DOHH2 (cell line): Measurements from ENCODE around the gene TM9SF2.

Experiments
- CTCF ChIP-seq: fragments of 200-600 bp; sonication (generic); IDR thresholded peaks from one replicate; pipeline ENCODE4 v1.5.1; 2014; ENCODE audit warnings: antibody characterized with exemption, mild to moderate bottlenecking, low read depth, low read length; ENCODE audit not compliant: poor library complexity, severe bottlenecking
- EZH2phosphoT487 ChIP-seq: fragments of 200-600 bp; sonication (generic); IDR thresholded peaks from 2 replicates; pipeline ENCODE4 v1.6.1; 2017; ENCODE audit warnings: borderline replicate concordance, mild to moderate bottlenecking, antibody characterized with exemption, low read length, moderate library complexity, mixed read lengths

GRCh38 chr13:99507551-99507950 lies 6.3 kb downstream of the TM9SF2 start:
- TF ChIP-seq EZH2phosphoT487 (no peak), CTCF (no peak)
